ENCODE measurements around the gene CLK3. TPM values are rescaled to one million over a fixed set of nuclear protein-coding genes. Genes with fewer than 3 reads are reported as not detected.
"Not testable (repeated sequence)": the region's sequence is repeated elsewhere in the genome, so short reads cannot be mapped to it uniquely, and the experiment has no call there.

Gene CLK3
- 10 to 100 TPM; 61.0 to 84.1 (median 70.9) TPM for polyA plus RNA-seq (ENCODE audit: insufficient read length in 4 of 4)

- DNase-seq (ENCODE audit: low read depth in 4 of 4, low spot score in 3 of 4): peak; percentile 85 to 91 (median 88)
Measured at GRCh38 chr15:74615508-74616365, at the start of gene CLK3. TSS of gene CLK3 (plus strand) at chr15:74615836. CDS start at chr15:74619197, 3,361 bp downstream.

- no peak for DNase-seq (ENCODE audit: low read depth in 4 of 4, low spot score in 3 of 4)
Measured at GRCh38 chr15:74568594-74568993, 47.0 kb upstream of the CLK3 start.

- no peak for DNase-seq (ENCODE audit: low read depth in 4 of 4, low spot score in 3 of 4)
Measured at GRCh38 chr15:74569731-74570070, 45.9 kb upstream of the CLK3 start.

- DNase-seq (ENCODE audit: low read depth in 4 of 4, low spot score in 3 of 4): no peak
Measured at GRCh38 chr15:74571191-74571590, 44.4 kb upstream of the CLK3 start.

- no peak for DNase-seq (ENCODE audit: low read depth in 4 of 4, low spot score in 3 of 4)
Measured at GRCh38 chr15:74573987-74574386, 41.6 kb upstream of the CLK3 start.

- DNase-seq (ENCODE audit: low read depth in 4 of 4, low spot score in 3 of 4): no peak
Measured at GRCh38 chr15:74578496-74578994, 37.1 kb upstream of the CLK3 start.

- DNase-seq (ENCODE audit: low read depth in 4 of 4, low spot score in 3 of 4): no peak
Measured at GRCh38 chr15:74579001-74579400, 36.6 kb upstream of the CLK3 start.

GRCh38 chr15:74580538-74581350 lies 34.9 kb upstream of the CLK3 start:
- DNase-seq (ENCODE audit: low read depth in 4 of 4, low spot score in 3 of 4): no peak

- DNase-seq (ENCODE audit: low read depth in 4 of 4, low spot score in 3 of 4): no peak
Measured at GRCh38 chr15:74584204-74584603, 31.4 kb upstream of the CLK3 start.

GRCh38 chr15:74584779-74585178 lies 30.9 kb upstream of the CLK3 start:
- no peak for DNase-seq (ENCODE audit: low read depth in 4 of 4, low spot score in 3 of 4)

GRCh38 chr15:74585191-74585590 lies 30.4 kb upstream of the CLK3 start:
- no peak for DNase-seq (ENCODE audit: low read depth in 4 of 4, low spot score in 3 of 4)

GRCh38 chr15:74585857-74586256 lies 29.8 kb upstream of the CLK3 start:
- no peak for DNase-seq (ENCODE audit: low read depth in 4 of 4, low spot score in 3 of 4)

- no peak for DNase-seq (ENCODE audit: low read depth in 4 of 4, low spot score in 3 of 4)
Measured at GRCh38 chr15:74589826-74590225, 25.8 kb upstream of the CLK3 start.

GRCh38 chr15:74592222-74592621 lies 23.4 kb upstream of the CLK3 start:
- no peak for DNase-seq (ENCODE audit: low read depth in 4 of 4, low spot score in 3 of 4)

- no peak for DNase-seq (ENCODE audit: low read depth in 4 of 4, low spot score in 3 of 4)
Measured at GRCh38 chr15:74593122-74593521, 22.5 kb upstream of the CLK3 start.

- no peak for DNase-seq (ENCODE audit: low read depth in 4 of 4, low spot score in 3 of 4)
Measured at GRCh38 chr15:74594455-74594854, 21.2 kb upstream of the CLK3 start.

- no peak for DNase-seq (ENCODE audit: low read depth in 4 of 4, low spot score in 3 of 4)
Measured at GRCh38 chr15:74595271-74595670, 20.4 kb upstream of the CLK3 start.

GRCh38 chr15:74596736-74597135 lies 18.9 kb upstream of the CLK3 start:
- not testable (repeated sequence) for DNase-seq (ENCODE audit: low read depth in 4 of 4, low spot score in 3 of 4)

- not testable (repeated sequence) for DNase-seq (ENCODE audit: low read depth in 4 of 4, low spot score in 3 of 4)
Measured at GRCh38 chr15:74597146-74597705, 18.4 kb upstream of the CLK3 start.

- DNase-seq (ENCODE audit: low read depth in 4 of 4, low spot score in 3 of 4): peak; percentile 79 to 86 (median 80)
Measured at GRCh38 chr15:74598126-74598842, 17.4 kb upstream of the CLK3 start.

- DNase-seq (ENCODE audit: low read depth in 4 of 4, low spot score in 3 of 4): no peak
Measured at GRCh38 chr15:74599156-74599555, 16.5 kb upstream of the CLK3 start.

All from left renal pelvis (tissue), 4 donors.